ENCODE measurements around the gene TULP4. TPM values are rescaled to one million over a fixed set of nuclear protein-coding genes. Genes with fewer than 3 reads are reported as not detected.
A peak's percentile ranks its signal among the peaks of the same experiment; 100 is the strongest.

The TULP4 gene
- total and polyA plus RNA-seq, 2 donors (not counting 1 experiment from before 2014, with no cell fraction given), result 12.0 to 90.0 TPM

DNA sequence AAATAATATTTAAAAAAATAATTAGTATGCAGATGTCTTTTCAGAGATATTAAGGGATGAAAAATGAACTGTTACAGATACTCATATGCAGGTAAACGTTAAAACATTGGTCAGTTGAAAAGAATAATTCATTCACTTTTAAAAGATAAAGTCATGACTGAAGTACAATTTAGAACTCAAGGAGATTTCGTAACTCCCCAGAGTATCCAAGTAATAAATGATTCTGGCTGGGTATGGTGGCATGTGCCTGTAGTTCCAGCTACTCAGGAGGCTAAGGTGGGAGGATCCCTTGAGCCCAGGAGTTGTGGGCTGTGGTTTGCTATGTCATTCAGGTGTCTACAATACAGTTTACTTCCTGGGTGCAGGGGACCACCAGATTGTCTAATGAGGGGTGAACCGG, 125.3 kb downstream of the TULP4 start:
- H3K27me3 ChIP-seq (replicated peaks in 1 of 4; ENCODE audit: control extremely low read depth in 1 of 4, control insufficient read depth in 3 of 4, insufficient read depth in 4 of 4, low read length in 3 of 4), result no peaks in the 10 kb centered on the region
- DNase-seq, result no peak
- Mint-ChIP-seq H3K4me1 (peaks cover 17% of the 10 kb centered on the region), H3K27me3 (no peaks in the 10 kb centered on the region), H3K4me3 (no peak overlapping the region), H3K27ac (no peak overlapping the region), H3K9me3 (ENCODE audit: insufficient read depth) (no peaks in the 10 kb centered on the region)
- ChIA-PET POLR2A (no interaction called here), CTCF (no interaction called here)
- no peak overlapping the region for H3K4me3 ChIP-seq (ENCODE audit: control extremely low read depth in 1 of 5, extremely low read depth in 1 of 5, insufficient read depth in 1 of 5, low read depth in 2 of 5, low read length in 4 of 5)
- no peaks in the 10 kb centered on the region for H4K20me1 ChIP-seq (ENCODE audit: control insufficient read depth, insufficient read depth, low read length, poor library complexity, severe bottlenecking)
- no peak for ATAC-seq (ENCODE audit: low read depth)
- H2AFZ ChIP-seq (ENCODE audit: insufficient read depth, low read depth, low read length, poor library complexity, severe bottlenecking), result no peak overlapping the region
- H3K27ac ChIP-seq (ENCODE audit: low read length in 2 of 2), result no peak overlapping the region
- no peaks in the 10 kb centered on the region for H3K9me3 ChIP-seq (ENCODE audit: control extremely low read depth in 1 of 3, control insufficient read depth in 2 of 3, insufficient read depth in 1 of 3, low read length in 2 of 3)
- no peak overlapping the region for H3K4me2 ChIP-seq (replicated peaks; ENCODE audit: low read depth, low read length, poor library complexity, severe bottlenecking)
- H3K9ac ChIP-seq (ENCODE audit: low read length), result no peak overlapping the region
- H3K4me1 ChIP-seq (ENCODE audit: control insufficient read depth in 2 of 2, insufficient read depth in 2 of 2, low read length in 2 of 2), result peaks cover 7 to 8% of the 10 kb centered on the region in 2 donors
- no peaks in the 10 kb centered on the region for H3K79me2 ChIP-seq (ENCODE audit: control insufficient read depth, insufficient read depth, low read length)
- peaks cover 0 to 1% of the 10 kb centered on the region in 2 experiments for H3K36me3 ChIP-seq (replicated peaks in 1 of 2; ENCODE audit: control extremely low read depth in 1 of 2, control insufficient read depth in 1 of 2, extremely low read depth in 1 of 2, insufficient read depth in 2 of 2, low read length in 1 of 2)
- WGBS (ENCODE audit: insufficient coverage), result no CpG with 5 or more reads among the region's 3 CpGs
- TF ChIP-seq CTCF (IDR thresholded peaks at IDR 0.05) (no peak), EZH2 (IDR thresholded peaks at IDR 0.05; ENCODE audit: borderline replicate concordance, insufficient read depth, low read depth, low read length, poor library complexity, severe bottlenecking) (no peak)
- intact Hi-C loops (cut with micrococcal nuclease), result no loop called here

DNA sequence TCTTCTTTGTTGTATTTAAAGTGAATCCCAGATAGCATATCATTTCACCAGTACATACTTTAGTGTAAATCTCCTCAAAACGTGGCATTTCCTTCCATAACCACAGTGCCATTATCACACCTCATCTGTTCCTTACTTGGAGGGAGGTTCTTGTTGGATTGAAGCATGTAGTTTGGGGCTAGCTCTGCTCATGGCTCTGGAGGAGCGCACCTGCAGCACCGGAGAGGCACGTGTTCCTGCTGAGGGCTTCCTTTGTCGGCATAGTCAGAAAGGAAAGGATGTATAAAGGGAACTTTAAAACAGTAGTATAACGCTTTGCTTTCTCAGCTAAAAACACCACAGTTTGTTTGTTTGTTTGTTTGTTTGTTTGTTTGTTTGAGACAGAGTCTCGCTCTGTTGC, 126.0 kb downstream of the TULP4 start:
- ChIA-PET POLR2A (no interaction called here), CTCF (interaction anchor here (1.4 kb wide), 1 partner anchor 8 kb away, joined by 4 read pairs; no protein-coding TSS in a partner anchor)
- intact Hi-C loops (cut with micrococcal nuclease), result no loop called here
- no peak for DNase-seq
- no peak overlapping the region for H2AFZ ChIP-seq (ENCODE audit: insufficient read depth, low read depth, low read length, poor library complexity, severe bottlenecking)
- ATAC-seq (ENCODE audit: low read depth), result no peak
- no peaks in the 10 kb centered on the region for H3K27me3 ChIP-seq (replicated peaks in 1 of 4; ENCODE audit: control extremely low read depth in 1 of 4, control insufficient read depth in 3 of 4, insufficient read depth in 4 of 4, low read length in 3 of 4)
- peaks cover 7 to 8% of the 10 kb centered on the region in 2 donors for H3K4me1 ChIP-seq (ENCODE audit: control insufficient read depth in 2 of 2, insufficient read depth in 2 of 2, low read length in 2 of 2)
- H3K9ac ChIP-seq (ENCODE audit: low read length), result no peak overlapping the region
- peak overlapping the region; percentile 11 for H3K4me2 ChIP-seq (replicated peaks; ENCODE audit: low read depth, low read length, poor library complexity, severe bottlenecking)
- no peak overlapping the region for H3K4me3 Mint-ChIP-seq
- TF ChIP-seq EZH2 (IDR thresholded peaks at IDR 0.05; ENCODE audit: borderline replicate concordance, insufficient read depth, low read depth, low read length, poor library complexity, severe bottlenecking) (no peak), CTCF (IDR thresholded peaks at IDR 0.05) (no peak)
- H3K4me1 Mint-ChIP-seq, result peaks cover 17% of the 10 kb centered on the region
- 100% methylated on average over 4 of the region's 7 CpGs for WGBS (ENCODE audit: insufficient coverage)
- H3K27ac Mint-ChIP-seq, result no peak overlapping the region
- H3K36me3 ChIP-seq (replicated peaks in 1 of 2; ENCODE audit: control extremely low read depth in 1 of 2, control insufficient read depth in 1 of 2, extremely low read depth in 1 of 2, insufficient read depth in 2 of 2, low read length in 1 of 2), result peaks cover 0 to 1% of the 10 kb centered on the region in 2 experiments
- no peaks in the 10 kb centered on the region for H3K9me3 ChIP-seq (ENCODE audit: control extremely low read depth in 1 of 3, control insufficient read depth in 2 of 3, insufficient read depth in 1 of 3, low read length in 2 of 3)
- no peaks in the 10 kb centered on the region for H4K20me1 ChIP-seq (ENCODE audit: control insufficient read depth, insufficient read depth, low read length, poor library complexity, severe bottlenecking)
- H3K4me3 ChIP-seq (ENCODE audit: control extremely low read depth in 1 of 5, extremely low read depth in 1 of 5, insufficient read depth in 1 of 5, low read depth in 2 of 5, low read length in 4 of 5), result no peak overlapping the region
- H3K9me3 Mint-ChIP-seq (ENCODE audit: insufficient read depth), result no peaks in the 10 kb centered on the region
- no peaks in the 10 kb centered on the region for H3K79me2 ChIP-seq (ENCODE audit: control insufficient read depth, insufficient read depth, low read length)
- H3K27ac ChIP-seq (ENCODE audit: low read length in 2 of 2), result no peak overlapping the region
- no peaks in the 10 kb centered on the region for H3K27me3 Mint-ChIP-seq
